Embryonic facial prominence (tissue), 1 donor: ENCODE data around the gene TTC12.

ENCODE experiments used
- DNase-seq: peaks from one replicate; pipeline ENCODE4 v3.0.0-alpha.2; 2016; ENCODE audit errors: extremely low spot score

TTC12 gene, protein sequence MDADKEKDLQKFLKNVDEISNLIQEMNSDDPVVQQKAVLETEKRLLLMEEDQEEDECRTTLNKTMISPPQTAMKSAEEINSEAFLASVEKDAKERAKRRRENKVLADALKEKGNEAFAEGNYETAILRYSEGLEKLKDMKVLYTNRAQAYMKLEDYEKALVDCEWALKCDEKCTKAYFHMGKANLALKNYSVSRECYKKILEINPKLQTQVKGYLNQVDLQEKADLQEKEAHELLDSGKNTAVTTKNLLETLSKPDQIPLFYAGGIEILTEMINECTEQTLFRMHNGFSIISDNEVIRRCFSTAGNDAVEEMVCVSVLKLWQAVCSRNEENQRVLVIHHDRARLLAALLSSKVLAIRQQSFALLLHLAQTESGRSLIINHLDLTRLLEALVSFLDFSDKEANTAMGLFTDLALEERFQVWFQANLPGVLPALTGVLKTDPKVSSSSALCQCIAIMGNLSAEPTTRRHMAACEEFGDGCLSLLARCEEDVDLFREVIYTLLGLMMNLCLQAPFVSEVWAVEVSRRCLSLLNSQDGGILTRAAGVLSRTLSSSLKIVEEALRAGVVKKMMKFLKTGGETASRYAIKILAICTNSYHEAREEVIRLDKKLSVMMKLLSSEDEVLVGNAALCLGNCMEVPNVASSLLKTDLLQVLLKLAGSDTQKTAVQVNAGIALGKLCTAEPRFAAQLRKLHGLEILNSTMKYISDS

GRCh38 chr11:113314389-113315301, at the start of gene TTC12:
TSS of gene TTC12 (plus strand) at chr11:113314583. CDS start at chr11:113316258, 1,675 bp downstream.
- peak; percentile 49 for DNase-seq

DNA sequence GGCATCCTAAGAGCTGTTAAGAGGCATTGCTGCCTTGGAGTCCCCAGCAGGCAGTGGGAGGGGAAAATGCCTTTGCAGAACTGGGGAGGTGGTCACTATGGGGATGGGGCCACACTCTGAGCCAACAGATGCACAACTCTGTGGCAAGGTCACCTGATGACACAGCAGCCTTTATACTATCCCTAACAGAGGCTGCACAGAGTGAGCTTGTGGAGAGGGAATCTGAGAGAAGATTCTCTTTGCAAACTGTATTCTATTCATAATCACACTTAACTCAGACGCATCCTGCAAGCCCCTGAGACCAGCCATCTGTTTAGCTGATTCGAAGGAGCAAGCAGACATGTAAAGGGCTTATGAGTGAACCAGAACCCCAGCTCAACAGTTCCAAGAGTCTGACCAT, 49.0 kb upstream of the TTC12 start:
- no peak for DNase-seq

- DNase-seq, result no peak
These were observed 46.9 kb upstream of the TTC12 start for GRCh38 chr11:113267493-113267892.

- no peak for DNase-seq
These were observed 45.3 kb upstream of the TTC12 start for GRCh38 chr11:113269096-113269495.

DNA sequence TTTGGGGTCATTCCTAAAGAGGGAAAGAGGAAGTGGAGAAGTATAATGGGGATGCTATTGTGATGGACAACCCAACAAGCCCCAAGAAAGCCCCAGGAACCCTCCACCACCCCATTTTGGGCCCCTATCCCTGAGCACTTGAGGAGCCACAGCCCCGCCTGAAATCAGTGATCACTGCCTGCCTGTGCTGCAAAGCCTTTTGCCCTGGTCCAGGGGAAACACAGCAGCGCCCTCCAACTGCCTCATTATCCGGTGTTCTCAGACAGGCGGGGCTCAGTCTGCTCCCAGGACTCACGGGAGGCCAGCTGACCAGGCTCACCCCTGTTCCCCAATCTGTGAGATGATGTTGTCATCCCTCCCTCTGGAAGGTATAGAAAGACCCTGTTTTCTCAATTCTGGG, 44.7 kb upstream of the TTC12 start:
- no peak for DNase-seq

GRCh38 chr11:113270080-113270479, 44.3 kb upstream of the TTC12 start:
- DNase-seq, result no peak

DNA sequence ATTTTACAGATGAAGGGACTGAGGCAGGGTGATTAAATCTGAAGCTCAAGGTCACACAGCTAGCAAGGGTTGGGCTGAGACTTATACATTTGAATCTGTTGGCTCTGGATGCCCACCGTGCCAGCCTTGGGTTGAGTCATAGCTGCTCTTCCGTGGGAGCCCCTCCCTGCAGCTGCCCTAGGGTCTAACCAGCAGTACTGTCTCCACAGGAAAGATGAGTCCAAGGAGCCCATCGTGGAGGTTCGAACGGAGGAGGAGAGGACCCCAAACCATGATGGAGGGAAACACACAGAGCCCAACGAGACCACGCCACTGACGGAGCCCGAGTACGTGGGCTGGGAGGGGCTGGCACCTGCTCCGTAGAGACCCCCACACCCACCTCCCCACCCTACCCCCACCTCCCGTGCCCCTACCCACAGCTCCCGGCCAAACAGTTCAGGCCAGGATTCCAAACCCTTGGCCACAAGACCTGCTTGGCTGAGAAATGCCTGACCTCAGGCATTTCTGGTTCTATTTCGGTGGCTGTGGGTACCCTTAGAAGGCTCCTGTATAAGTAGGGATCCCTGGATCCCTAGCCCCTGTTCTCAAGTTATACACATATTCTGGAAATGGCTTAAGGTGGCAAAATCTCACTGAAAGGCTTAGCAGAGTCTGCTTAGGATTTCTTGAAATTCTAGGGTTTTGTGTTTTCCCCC, 42.7 kb upstream of the TTC12 start:
- no peak for DNase-seq

GRCh38 chr11:113272281-113272680, 42.1 kb upstream of the TTC12 start:
- DNase-seq, result no peak

GRCh38 chr11:113272927-113273615, 41.3 kb upstream of the TTC12 start:
- no peak for DNase-seq

GRCh38 chr11:113273720-113274119, 40.7 kb upstream of the TTC12 start:
- no peak for DNase-seq

DNA sequence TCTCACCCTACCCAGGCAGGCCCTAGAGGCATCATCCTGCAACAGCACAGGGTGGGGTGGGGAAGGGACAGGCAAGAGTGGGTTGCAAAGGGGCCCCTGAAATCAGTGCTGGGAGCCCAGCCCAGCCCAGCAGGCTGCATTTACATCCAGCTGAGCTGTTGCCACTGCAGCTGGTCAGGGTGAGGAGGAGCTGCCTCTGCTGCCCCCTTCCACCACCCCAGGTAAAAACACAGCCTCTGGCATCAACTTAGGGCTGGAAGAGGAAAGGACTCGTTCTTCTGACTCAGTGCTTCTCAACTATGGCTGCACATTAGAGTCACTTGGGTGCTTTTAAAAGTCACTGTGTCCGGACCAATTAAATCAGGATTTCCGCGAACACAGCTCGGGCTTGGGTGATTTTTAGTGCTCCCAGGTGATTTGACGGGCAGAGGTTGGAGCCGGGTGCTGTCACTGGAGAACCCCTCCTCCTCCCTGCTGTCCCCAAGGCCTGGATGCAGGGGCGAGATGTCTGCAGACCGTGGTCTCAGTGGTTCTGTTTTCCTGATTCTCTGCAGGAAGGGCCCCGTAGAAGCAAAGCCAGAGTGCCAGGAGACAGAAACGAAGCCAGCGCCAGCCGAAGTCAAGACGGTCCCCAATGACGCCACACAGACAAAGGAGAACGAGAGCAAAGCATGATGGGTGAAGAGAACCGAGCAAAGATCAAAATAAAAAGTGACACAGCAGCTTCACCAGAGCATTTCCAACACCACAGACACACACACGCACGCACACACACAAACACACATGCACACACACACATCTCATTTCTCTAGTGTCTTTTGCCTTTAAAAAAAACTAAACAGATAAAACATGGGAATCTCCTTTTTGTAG, 39.4 kb upstream of the TTC12 start:
- DNase-seq, result no peak

GRCh38 chr11:113275602-113276001, 38.8 kb upstream of the TTC12 start:
- no peak for DNase-seq

DNA sequence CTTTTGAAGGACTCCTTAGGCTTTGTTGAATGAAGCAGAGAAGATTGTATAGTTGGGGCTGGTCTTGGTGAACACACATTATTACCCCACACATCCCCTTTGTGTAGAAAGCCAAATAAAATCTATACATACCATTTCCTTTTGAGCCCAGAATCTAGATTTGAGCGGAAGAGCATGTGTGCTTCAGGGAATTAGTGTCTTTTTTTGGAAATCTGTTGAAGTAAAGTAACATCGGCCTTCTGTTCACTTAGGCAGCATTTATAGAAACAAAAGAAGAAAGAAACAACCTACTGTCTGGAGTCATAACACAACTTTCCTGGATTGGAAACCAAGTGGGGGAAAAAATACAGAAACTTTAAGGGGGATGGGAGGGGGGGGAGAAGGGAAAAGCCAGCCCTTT, 37.9 kb upstream of the TTC12 start:
- DNase-seq, result no peak

- no peak for DNase-seq
These were observed 36.5 kb upstream of the TTC12 start for GRCh38 chr11:113277907-113278306.

DNA sequence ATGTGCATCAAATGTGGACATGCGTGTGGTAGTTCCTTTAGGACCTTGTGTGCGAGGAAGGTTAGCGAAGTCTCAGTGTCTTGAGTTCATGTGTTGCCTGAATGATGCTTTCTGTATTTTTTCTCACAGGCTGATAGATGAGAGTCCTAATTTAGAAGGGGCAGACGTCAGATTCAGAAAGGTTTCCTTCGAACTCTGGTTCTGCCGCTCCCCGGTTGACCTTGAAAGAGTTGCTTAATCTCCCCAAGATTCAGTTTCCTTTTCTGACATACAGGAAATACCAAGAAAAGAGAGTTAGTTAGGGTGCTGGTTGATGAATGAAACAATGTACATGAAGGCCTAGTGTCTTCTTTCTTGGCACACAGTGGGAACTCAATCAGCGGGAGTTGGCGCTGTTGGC, 35.9 kb upstream of the TTC12 start:
- DNase-seq, result no peak

GRCh38 chr11:113278925-113279324, 35.5 kb upstream of the TTC12 start:
- DNase-seq, result no peak

- DNase-seq, result no peak
These were observed 34.8 kb upstream of the TTC12 start for GRCh38 chr11:113279591-113279990.

- no peak for DNase-seq
These were observed 33.2 kb upstream of the TTC12 start for GRCh38 chr11:113281052-113281725.

GRCh38 chr11:113282898-113283437, 31.4 kb upstream of the TTC12 start:
- no peak for DNase-seq
